HG02678 (cell line): Measurements from ENCODE around the gene SBK2.
"Not testable (repeated sequence)": the region's sequence is repeated elsewhere in the genome, so short reads cannot be mapped to it uniquely, and the experiment has no call there.

Experiments used
- ATAC-seq: cut with Tn5 transposase; IDR thresholded peaks from one replicate; pipeline ENCODE4 v1.9.1; 2021; ENCODE audit warnings: mild to moderate bottlenecking, moderate library complexity; ENCODE audit not compliant: unreplicated experiment

Gene SBK2, protein sequence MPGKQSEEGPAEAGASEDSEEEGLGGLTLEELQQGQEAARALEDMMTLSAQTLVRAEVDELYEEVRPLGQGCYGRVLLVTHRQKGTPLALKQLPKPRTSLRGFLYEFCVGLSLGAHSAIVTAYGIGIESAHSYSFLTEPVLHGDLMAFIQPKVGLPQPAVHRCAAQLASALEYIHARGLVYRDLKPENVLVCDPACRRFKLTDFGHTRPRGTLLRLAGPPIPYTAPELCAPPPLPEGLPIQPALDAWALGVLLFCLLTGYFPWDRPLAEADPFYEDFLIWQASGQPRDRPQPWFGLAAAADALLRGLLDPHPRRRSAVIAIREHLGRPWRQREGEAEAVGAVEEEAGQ

DNA sequence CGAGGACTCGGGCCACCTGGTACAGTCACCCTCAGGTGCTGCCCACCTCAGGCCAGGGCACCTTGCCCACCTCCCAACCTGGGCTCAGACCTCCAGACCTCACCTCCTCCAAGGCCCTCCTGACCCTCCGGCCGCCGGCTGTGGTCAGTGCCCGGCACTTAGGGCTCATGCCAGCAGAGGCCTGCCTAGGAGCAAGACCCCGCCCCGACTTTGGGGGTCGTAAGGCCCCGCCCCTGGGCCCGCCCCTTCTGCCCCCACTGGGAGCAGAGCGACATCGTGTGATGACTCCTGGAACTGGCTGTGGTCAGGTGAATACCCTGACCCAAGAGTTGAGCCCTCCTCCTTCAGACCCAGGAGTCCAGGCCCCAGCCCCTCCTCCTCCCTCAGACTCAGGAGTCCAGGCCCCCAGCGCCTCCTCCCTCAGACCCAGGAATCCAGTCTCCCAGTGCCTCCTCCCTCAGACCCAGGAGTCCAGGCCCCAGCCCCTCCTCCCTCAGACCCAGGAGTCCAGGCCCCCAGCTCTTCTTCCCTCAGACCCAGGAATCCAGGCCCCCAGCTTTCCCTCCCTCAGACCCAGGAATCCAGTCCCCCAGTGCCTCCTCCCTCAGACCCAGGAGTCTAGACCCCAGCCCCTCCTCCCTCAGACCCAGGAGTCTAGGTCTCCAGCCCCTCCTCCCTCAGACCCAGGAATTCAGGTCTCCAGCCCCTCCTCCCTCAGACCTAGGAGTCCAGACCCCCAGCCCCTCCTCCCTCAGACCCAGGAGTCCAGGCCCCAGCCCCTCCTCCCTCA is at the start of gene SBK2:
Gene SBK2 (minus strand): TSS at position 183 of the 790 bp plus-strand sequence. CDS start 839 bp downstream, outside the sequence.
- no peak for ATAC-seq

GRCh38 chr19:55585658-55586339 is 48.9 kb upstream of the SBK2 start:
- no peak for ATAC-seq

DNA sequence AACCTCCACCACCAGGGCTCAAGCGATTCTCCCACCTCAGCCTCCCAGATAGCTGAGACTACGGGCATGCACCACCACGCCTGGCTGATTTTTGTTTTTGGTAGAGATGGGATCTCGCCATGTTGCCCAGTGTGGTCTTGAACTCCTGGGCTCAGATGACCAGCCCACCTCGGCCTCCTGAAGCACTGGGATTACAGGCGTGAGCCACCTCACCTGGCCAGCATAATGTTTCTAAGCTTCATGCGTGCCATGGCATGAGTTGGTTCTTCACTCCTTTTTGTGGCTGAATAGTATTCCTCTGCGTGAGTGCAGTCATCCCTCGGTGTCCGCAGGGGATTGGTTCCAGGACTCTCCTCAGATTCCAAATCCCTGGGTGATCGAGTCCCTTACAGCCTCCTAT is 47.9 kb upstream of the SBK2 start:
- ATAC-seq = no peak

- not testable (repeated sequence) for ATAC-seq
Measured at GRCh38 chr19:55583897-55584296, 47.0 kb upstream of the SBK2 start.

DNA sequence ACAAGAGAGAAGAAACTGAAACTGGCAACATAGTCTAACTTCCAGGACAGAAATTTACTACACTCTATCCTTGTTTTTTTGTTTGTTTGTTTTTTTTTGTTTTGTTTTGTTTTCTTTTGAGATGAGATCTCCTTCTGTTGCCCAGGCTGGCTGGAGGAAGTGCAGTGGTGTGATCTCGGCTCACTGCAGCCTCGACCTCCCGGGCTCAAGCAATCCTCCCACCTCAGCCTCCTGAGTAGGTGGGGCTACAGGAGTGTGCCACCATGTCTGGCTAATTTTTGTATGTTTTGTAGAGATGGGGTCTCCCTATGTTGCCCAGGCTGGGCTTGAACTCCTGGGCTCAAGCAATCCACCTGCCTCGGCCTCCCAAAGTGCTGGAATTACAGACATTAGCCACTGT is 45.4 kb upstream of the SBK2 start:
- ATAC-seq = not testable (repeated sequence)

GRCh38 chr19:55581823-55582223 is 44.9 kb upstream of the SBK2 start:
- no peak for ATAC-seq

DNA sequence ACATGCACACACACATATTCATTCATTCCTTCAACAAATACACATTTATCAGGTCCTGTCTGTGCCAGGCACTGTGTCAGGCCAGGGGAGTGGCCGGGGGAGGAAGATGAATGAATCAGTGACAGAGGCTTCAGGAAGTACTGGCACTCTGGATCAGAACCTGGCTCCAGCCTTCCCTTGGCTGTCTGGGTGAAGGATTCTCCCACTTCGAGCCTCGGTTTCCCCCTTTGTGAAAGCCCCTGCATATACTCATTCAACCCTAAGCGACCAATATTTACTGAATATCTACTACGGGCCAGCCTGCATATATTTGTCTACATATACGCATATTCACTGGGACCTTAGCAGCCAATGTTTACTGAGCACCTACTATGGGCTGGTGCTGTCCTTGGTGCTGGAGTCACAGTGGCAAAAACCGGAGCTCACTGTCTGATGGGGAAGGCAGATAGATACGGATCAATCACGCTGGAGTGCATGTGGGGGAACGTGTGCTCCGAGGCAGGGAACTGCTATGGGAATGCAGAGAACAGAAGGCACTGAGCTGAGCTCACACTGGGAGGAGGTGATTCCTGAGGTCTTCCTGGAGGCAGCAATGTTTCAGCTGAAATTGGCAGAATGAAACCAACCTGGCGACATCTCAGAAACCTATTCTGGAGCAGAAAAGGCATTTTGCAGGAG is 44.4 kb upstream of the SBK2 start:
- ATAC-seq = peak; percentile 5

DNA sequence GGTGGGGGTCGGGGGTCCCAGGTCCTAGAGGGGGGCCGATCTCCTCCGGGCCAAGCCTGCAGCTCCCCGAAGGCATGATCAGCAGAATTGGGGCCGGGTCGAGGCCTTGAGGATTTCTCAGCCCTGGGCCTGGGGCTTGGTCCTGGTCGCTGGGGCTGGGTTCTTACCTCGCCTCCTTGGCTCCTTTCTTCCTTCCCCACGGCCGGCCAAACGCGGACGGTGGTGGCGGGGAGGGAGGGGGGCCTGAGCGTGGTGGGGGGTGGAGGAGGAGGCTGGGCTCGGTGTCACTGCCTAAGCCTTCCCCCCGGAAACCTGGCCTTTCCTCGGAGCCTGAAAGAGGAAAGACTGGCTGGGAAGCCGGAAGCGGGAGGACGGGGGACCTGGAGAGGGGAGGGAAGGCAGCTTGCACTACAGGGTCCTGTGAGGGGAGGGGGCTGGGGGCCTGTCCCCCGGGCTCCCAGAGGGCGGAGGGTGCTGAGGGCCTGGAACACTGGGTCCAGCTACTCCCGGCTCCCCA is 43.8 kb upstream of the SBK2 start, which contains the start of gene ZNF579:
Gene ZNF579 (minus strand): TSS at position 221 of the 517 bp plus-strand sequence. CDS start 1,209 bp downstream, outside the sequence.
- ATAC-seq = peak; percentile 54

GRCh38 chr19:55579766-55580621 is 43.1 kb upstream of the SBK2 start:
- ATAC-seq = peak; percentile 29

DNA sequence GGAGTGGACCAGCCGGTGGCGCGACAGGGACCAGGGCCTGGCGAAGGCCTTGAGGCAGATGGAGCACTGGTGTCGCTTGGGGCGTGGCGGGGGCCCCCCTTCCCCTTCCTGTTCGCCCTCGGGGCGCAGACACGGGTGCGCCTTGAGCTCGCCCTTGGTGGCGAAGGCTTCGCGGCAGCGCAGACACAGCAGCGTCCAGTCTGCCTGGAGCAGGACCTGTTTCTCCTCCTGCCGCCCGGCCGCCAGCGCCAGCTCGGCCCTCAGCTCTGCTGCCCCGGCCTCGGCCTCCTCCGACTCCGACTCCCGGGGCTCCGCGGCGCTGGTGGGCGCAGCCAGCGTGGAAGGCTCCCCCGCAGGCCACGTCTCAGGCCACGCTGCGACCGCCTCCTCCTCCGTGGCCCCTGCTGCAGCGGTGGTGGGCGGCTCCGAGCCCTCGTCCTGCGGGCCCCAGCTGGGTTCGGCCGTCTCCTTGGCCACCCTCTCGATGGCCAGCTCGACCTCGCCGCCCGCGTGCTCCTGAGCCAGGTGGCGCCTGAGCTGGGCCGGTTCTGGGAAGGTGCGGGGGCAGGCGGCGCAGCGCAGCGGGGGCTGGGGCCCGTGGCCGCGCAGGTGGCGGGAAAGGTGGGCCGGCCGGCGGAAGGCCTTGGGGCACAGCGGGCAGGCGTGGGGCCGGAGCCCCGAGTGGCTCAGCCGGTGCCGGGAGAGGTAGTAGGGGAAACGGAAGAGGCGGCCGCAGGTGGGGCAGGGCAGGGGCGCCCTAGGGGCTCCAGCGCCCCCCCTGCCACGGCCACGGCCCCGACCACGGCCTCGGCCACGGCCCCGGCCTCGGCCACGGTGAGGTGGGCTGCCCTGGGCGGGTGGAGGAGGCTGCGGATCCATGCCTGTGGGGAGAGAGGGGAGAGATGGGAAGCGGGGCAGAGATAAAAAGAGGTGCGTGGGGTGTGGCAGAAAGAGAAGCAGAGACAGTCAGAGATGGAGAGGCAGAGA is 42.1 kb upstream of the SBK2 start:
- ATAC-seq = no peak

- no peak for ATAC-seq
Measured at GRCh38 chr19:55578031-55578760, 41.3 kb upstream of the SBK2 start.

- ATAC-seq = no peak
Measured at GRCh38 chr19:55576746-55577145, 39.8 kb upstream of the SBK2 start.

GRCh38 chr19:55573929-55574328 is 37.0 kb upstream of the SBK2 start:
- ATAC-seq = not testable (repeated sequence)

- not testable (repeated sequence) for ATAC-seq
Measured at GRCh38 chr19:55569477-55569876, 32.5 kb upstream of the SBK2 start.

- ATAC-seq = no peak
Measured at GRCh38 chr19:55567708-55568328, 30.9 kb upstream of the SBK2 start.

- ATAC-seq = no peak
Measured at GRCh38 chr19:55566823-55567222, 29.9 kb upstream of the SBK2 start.

- no peak for ATAC-seq
Measured at GRCh38 chr19:55563261-55563690, 26.3 kb upstream of the SBK2 start.
